Renal cortical epithelial cell (primary cell): Measurements from ENCODE around the gene RPL36A. TPM values are rescaled to one million over a fixed set of nuclear protein-coding genes. Genes with fewer than 3 reads are reported as not detected.
A peak's percentile ranks its signal among the peaks of the same experiment; 100 is the strongest.

Experiments
- DNase-seq: peaks from one replicate; pipeline ENCODE4 v3.0.0-alpha.2; 2011; ENCODE audit warnings: low read depth
- total RNA-seq: library from RNA; depleted of rRNA; stranded (reverse); fragments of >200 nt; gene quantifications from 2 replicates; pipeline ENCODE4 v1.2.3, GENCODE V29; 2014

RPL36A gene
- total RNA-seq, 1 donor from 2014 or later, result 955 TPM

GRCh38 chrX:101393530-101394305, 2.9 kb downstream of the RPL36A start:
- DNase-seq, result no peak

DNA sequence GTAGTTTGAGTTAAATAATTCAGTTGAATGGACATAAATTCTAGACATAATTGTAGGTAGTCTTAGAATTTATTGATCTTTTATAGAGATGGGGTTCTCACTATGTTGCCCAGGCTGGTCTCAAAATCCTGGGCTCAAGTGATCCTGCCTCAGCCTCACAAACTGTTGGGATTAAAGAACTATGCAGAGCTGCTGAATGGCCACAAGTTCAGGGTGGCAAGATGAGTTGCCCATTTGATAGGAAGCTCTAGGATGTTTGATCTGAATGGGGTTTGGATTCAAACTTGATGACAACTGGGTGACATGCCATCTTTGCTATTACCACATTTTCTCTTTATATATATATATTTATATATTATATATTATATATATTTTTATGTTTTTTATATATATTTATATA, 3.6 kb downstream of the RPL36A start:
- no peak for DNase-seq

GRCh38 chrX:101395789-101396188, 5.0 kb downstream of the RPL36A start:
- peak; percentile 39 for DNase-seq

DNA sequence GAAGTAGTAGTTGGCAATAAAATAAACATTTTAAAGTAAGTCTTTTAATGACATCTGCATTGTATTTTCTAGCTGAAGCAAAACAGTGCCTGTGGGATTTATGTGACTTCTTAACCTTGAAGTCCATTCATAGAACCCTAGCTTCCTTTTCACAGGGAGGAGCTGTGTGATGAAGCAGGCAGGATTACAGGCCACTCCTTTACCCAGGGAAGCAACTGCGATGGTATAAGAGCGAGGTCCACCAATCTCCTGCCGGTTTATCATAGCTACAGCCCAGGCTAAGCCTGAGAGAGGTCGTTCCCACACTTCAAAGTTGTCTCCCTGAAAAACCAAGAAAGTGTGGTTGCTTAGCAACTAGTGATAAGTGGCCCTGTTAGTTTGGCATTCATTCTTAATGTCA, 7.0 kb downstream of the RPL36A start:
- DNase-seq, result peak; percentile 75

DNA sequence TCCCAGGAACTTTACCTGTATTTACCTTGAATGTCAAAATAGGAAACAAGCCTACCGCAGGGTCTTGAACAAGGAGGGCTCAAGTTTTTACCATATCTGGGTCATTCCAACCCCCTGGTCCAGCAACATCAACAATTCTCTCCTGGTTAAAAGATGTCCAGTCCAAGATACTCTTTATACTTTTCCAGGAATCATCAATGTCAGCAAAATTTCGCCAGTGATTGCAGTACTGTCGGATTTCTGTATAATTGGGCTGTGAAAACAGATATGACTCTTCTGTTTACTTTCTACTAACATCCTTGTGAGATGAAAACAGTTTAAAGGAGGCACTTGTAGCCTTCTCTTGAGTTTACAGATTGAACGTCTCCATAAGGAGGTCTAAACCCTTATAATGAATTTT, 7.9 kb downstream of the RPL36A start:
- DNase-seq, result no peak

GRCh38 chrX:101399825-101400224, 9.0 kb downstream of the RPL36A start:
- no peak for DNase-seq

DNA sequence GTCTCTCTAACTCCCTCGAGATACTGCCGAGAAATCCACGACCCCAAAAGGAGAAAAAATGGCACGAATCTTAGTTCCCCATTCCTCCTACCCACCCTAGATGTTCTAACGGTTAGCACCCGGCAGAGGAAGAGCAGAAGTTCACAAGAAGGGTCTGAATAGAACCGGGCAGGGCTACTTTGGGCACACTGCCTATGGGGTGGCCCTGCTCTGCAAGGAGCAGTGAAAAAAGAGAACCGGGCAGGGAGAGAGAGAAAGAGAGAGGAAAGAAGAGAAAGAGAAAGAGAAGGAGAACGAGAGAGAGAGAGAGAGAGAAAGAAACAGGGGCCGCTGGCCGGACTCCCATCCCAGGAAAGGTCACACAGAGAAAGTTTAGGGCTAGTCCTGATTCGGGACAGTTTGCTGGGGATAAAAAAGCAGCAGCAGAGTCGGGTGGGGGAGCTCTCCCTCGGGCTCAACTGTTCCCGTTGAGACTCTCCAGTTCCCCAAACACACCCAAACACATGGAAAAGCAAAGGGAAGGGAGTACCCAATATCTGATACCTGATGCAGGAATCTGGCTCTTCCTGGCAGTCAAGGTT, 16.4 kb downstream of the RPL36A start:
- no peak for DNase-seq

GRCh38 chrX:101407748-101408531, 17.1 kb downstream of the RPL36A start, which contains the start of the genes GLA and HNRNPH2:
Gene GLA, minus strand, starts transcription at chrX:101407925. Its CDS starts 22 bp downstream, at chrX:101407903.
Gene HNRNPH2, plus strand, starts transcription at chrX:101408222. Its CDS starts 3,767 bp downstream, at chrX:101411989.
- peak; percentile 99 for DNase-seq

DNA sequence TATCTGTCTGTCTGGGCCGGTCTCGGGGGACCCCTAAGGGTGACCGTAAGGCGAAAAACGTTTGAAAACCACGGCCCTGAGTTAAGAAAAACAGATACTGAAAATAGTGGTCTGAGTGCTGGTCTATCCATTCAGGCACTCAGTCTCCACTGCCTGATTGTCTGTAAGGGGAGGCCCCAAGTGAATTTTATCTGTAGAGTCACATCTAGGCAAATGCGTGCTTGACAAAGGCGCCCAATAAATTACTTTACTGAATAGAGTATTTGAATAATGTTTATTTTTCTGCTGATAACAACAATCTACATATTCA, 17.7 kb downstream of the RPL36A start:
- no peak for DNase-seq

DNA sequence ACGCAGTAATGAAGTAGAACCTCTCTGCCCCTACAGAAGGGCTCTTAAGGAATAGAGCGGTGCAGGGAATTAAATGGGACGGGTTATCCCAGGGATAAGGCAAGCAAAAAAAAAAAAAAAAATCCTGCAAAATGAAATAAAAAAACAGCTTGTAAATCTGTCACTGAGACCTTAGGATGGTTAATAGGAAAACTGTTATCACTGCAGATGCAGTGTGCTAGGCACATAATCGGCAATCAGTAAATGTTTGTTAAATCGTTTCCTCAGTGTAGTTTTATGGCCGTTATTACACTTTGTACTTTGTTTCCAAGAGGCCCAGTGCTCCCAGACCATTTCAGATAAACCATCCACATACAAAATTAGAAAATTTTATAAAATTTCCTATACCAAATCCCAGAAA, 18.2 kb downstream of the RPL36A start:
- no peak for DNase-seq

- no peak for DNase-seq
Observed at GRCh38 chrX:101410461-101410860, 19.6 kb downstream of the RPL36A start.

- DNase-seq, result no peak
Observed at GRCh38 chrX:101411984-101412383, 21.2 kb downstream of the RPL36A start.

GRCh38 chrX:101415180-101416145, 24.7 kb downstream of the RPL36A start:
- DNase-seq, result peak; percentile 81

DNA sequence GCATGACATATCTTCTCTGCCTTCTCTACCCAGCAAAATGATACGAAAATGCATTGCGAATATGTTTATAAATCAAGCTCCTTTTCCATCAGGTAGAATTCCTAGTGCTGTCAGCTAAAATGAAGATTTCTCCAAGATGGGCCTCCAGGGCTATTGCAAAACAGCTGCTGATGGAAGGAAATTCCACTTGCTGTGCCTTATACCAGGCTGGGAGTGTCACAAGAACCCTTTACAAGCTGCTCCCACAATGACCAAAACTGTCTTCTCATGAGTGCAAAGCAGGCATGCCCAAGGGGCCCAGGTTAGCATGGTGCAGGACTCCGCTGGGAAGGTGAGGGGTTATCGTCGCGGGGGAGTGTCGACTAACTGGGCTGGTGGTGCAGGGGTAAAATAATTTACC, 25.9 kb downstream of the RPL36A start:
- no peak for DNase-seq

GRCh38 chrX:101417190-101417589, 26.4 kb downstream of the RPL36A start:
- no peak for DNase-seq

GRCh38 chrX:101417981-101418841, 27.4 kb downstream of the RPL36A start:
- no peak for DNase-seq

DNA sequence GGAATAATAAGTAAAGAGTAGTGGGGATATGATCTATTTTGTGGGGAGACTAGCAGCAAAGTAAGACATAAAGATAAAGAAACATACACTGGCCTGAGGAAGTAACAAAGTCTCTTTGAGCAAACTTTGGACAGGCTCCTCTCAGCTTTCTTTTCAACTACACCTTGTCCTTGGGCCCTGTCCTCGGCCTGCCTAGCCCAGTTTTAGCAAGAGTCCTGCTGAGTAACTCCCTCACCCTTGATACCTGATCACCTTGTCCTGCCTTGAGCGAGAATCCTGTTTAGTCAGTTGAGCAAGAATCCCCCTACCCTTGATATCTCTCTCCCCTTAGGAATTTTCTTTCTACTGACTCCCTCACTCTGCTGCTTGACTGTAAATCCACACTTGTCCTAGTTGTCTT, 28.7 kb downstream of the RPL36A start:
- DNase-seq, result no peak

- DNase-seq, result no peak
Observed at GRCh38 chrX:101427954-101428353, 37.1 kb downstream of the RPL36A start.

GRCh38 chrX:101429934-101430333, 39.1 kb downstream of the RPL36A start:
- peak; percentile 47 for DNase-seq

DNA sequence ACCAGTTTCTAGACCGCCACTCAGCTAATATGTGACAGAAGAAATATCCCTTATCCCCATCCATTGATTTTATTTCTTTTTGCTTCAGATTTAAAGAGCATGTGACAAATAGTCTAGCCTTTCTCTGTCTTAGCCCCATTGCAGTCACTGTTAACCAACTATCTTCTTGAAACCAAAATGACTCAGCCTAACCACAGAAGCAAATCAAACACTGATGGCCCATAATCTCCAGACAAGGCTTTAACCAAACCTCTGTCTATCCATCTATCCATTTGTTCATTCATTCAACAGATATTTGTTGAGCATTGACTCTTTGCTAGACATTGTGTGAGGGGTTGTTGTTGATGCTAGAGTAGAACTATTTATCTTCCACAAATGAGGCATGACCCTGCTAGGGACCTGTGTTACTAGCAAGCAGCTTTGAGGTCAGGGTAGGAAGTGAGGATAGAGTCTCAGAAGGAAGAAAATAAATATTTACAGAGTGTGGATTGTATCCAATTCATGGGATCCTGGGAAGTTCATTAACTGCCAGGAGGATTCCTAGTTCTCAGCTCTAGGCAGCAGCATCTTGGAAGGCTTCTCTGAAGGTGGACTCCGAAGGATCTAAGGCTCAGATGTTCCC, 39.8 kb downstream of the RPL36A start:
- DNase-seq, result peak; percentile 54
